ENCODE results near the gene SHOX. TPM values are rescaled to one million over a fixed set of nuclear protein-coding genes. Genes with fewer than 3 reads are reported as not detected.

The SHOX gene
- polyA plus RNA-seq, 1 of the 3 experiments (the other 2 are of a cell fraction) = not detected

DNA sequence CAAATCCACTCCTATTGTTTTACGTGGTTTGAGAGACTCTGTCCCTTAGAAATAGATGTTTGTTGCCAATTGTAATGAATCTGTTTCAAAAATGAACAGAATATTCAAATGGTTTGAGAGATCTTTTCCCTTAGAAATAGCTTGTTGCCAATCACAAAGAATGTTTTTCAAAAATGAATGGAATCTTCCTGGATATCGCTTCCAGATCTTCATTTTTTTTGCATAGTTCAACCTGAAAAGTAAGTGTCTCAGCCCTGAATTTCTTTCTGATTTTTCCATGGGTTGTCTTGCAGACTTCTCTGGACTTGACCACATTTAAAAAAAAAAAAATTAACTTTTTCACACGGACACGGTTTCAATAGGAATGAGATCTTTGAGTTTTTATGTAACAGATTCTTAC lies 22.7 kb downstream of the SHOX start:
- H3K4me1 ChIP-seq (ENCODE audit: control insufficient read depth in 1 of 2, insufficient read depth in 2 of 2, low read depth in 1 of 2, low read length in 1 of 2) = no peaks in the 10 kb centered on the region
- TF ChIP-seq, protein P1, sequence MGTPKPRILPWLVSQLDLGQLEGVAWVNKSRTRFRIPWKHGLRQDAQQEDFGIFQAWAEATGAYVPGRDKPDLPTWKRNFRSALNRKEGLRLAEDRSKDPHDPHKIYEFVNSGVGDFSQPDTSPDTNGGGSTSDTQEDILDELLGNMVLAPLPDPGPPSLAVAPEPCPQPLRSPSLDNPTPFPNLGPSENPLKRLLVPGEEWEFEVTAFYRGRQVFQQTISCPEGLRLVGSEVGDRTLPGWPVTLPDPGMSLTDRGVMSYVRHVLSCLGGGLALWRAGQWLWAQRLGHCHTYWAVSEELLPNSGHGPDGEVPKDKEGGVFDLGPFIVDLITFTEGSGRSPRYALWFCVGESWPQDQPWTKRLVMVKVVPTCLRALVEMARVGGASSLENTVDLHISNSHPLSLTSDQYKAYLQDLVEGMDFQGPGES (IDR thresholded peaks at IDR 0.05; ENCODE audit: low read depth, low read length) = no peak
- TF ChIP-seq POLR2AphosphoS5 (IDR thresholded peaks at IDR 0.05; ENCODE audit: low read depth, low read length) (no peak), TCF12 (IDR thresholded peaks at IDR 0.05) (no peak), RFX5 (IDR thresholded peaks at IDR 0.05; ENCODE audit: low read length) (no peak), RAD21 (IDR thresholded peaks at IDR 0.05; ENCODE audit: low read length) (no peak), TAF1 (IDR thresholded peaks at IDR 0.05; ENCODE audit: borderline replicate concordance, low read depth, low read length) (no peak), ELF1 (IDR thresholded peaks at IDR 0.05) (no peak), GATA2 (CRISPR knock-in tag; IDR thresholded peaks at IDR 0.05) (no peak), SIN3A (IDR thresholded peaks at IDR 0.05; ENCODE audit: borderline replicate concordance, low read depth, low read length) (no peak), JUND (IDR thresholded peaks at IDR 0.05) (no peak), GABPA (IDR thresholded peaks at IDR 0.05; ENCODE audit: low read depth) (no peak), SMC3 (IDR thresholded peaks at IDR 0.05; ENCODE audit: low read depth, low read length) (no peak), TEAD4 (IDR thresholded peaks at IDR 0.05; ENCODE audit: borderline replicate concordance, insufficient read depth) (no peak)
- TF ChIP-seq, protein P2, sequence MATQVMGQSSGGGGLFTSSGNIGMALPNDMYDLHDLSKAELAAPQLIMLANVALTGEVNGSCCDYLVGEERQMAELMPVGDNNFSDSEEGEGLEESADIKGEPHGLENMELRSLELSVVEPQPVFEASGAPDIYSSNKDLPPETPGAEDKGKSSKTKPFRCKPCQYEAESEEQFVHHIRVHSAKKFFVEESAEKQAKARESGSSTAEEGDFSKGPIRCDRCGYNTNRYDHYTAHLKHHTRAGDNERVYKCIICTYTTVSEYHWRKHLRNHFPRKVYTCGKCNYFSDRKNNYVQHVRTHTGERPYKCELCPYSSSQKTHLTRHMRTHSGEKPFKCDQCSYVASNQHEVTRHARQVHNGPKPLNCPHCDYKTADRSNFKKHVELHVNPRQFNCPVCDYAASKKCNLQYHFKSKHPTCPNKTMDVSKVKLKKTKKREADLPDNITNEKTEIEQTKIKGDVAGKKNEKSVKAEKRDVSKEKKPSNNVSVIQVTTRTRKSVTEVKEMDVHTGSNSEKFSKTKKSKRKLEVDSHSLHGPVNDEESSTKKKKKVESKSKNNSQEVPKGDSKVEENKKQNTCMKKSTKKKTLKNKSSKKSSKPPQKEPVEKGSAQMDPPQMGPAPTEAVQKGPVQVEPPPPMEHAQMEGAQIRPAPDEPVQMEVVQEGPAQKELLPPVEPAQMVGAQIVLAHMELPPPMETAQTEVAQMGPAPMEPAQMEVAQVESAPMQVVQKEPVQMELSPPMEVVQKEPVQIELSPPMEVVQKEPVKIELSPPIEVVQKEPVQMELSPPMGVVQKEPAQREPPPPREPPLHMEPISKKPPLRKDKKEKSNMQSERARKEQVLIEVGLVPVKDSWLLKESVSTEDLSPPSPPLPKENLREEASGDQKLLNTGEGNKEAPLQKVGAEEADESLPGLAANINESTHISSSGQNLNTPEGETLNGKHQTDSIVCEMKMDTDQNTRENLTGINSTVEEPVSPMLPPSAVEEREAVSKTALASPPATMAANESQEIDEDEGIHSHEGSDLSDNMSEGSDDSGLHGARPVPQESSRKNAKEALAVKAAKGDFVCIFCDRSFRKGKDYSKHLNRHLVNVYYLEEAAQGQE (IDR thresholded peaks at IDR 0.05; ENCODE audit: low read depth, low read length) = no peak
- TF ChIP-seq, protein P3, sequence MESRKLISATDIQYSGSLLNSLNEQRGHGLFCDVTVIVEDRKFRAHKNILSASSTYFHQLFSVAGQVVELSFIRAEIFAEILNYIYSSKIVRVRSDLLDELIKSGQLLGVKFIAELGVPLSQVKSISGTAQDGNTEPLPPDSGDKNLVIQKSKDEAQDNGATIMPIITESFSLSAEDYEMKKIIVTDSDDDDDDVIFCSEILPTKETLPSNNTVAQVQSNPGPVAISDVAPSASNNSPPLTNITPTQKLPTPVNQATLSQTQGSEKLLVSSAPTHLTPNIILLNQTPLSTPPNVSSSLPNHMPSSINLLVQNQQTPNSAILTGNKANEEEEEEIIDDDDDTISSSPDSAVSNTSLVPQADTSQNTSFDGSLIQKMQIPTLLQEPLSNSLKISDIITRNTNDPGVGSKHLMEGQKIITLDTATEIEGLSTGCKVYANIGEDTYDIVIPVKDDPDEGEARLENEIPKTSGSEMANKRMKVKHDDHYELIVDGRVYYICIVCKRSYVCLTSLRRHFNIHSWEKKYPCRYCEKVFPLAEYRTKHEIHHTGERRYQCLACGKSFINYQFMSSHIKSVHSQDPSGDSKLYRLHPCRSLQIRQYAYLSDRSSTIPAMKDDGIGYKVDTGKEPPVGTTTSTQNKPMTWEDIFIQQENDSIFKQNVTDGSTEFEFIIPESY (IDR thresholded peaks at IDR 0.05; ENCODE audit: borderline replicate concordance, low read depth) = no peak
- ChIA-PET CTCF (no interaction called here), POLR2A (no interaction called here)
- no peak overlapping the region for H3K4me2 ChIP-seq
- no peak for DNase-seq
- H4K20me1 ChIP-seq (ENCODE audit: insufficient read depth) = no peaks in the 10 kb centered on the region
- H3K9me2 ChIP-seq = no peaks in the 10 kb centered on the region
- H3K79me2 ChIP-seq (ENCODE audit: insufficient read depth) = no peaks in the 10 kb centered on the region
- H3K27me3 ChIP-seq (ENCODE audit: insufficient read depth) = peaks cover 55% of the 10 kb centered on the region
- no peaks in the 10 kb centered on the region for H3K36me3 ChIP-seq (replicated peaks in 1 of 2; ENCODE audit: control insufficient read depth in 1 of 2, insufficient read depth in 2 of 2, low read length in 1 of 2)
- H2AFZ ChIP-seq (ENCODE audit: low read depth) = no peak overlapping the region
- 6% methylated on average over 4 of the region's 4 CpGs for WGBS (ENCODE audit: low lambda C conversion rate)
- no peak overlapping the region for H3K27ac ChIP-seq (ENCODE audit: low read depth in 2 of 2, low read length in 1 of 2)
- no peaks in the 10 kb centered on the region for H3K9me3 ChIP-seq
- no peak overlapping the region for H3K4me3 ChIP-seq (ENCODE audit: low read depth in 2 of 2, low read length in 1 of 2)
- H3F3A ChIP-seq (replicated peaks; ENCODE audit: insufficient read depth) = peaks cover 4% of the 10 kb centered on the region
- no peak overlapping the region for H3K9ac ChIP-seq

All from SK-N-SH (cell line).